Measurements from ENCODE around the gene SSX1.
A peak's percentile ranks its signal among the peaks of the same experiment; 100 is the strongest.
"Not testable (repeated sequence)": the region's sequence is repeated elsewhere in the genome, so short reads cannot be mapped to it uniquely, and the experiment has no call there.

Gene SSX1

GRCh38 chrX:48274365-48274764 is 19.2 kb downstream of the SSX1 start:
- H3K27me3 ChIP-seq (ENCODE audit: insufficient read depth, low read length); H2BK5ac ChIP-seq (ENCODE audit: low read depth, low read length, poor library complexity); H3K23ac ChIP-seq (ENCODE audit: low read length); H4K12ac ChIP-seq (ENCODE audit: low read depth, low read length); H3K27ac ChIP-seq (ENCODE audit: low read depth, low read length); H3K79me2 ChIP-seq (ENCODE audit: control insufficient read depth, insufficient read depth, low read length, poor library complexity); H3K4me2 ChIP-seq (ENCODE audit: low read length); H3K79me1 ChIP-seq (ENCODE audit: low read length); H4K8ac ChIP-seq (ENCODE audit: low read depth, low read length); H3K9ac ChIP-seq (ENCODE audit: low read length); H3K14ac ChIP-seq (ENCODE audit: low read length); H3K18ac ChIP-seq (ENCODE audit: low read length); H3K9me3 ChIP-seq (ENCODE audit: insufficient read depth, low read depth, low read length); H2AK5ac ChIP-seq (ENCODE audit: low read length); H3K4ac ChIP-seq (ENCODE audit: low read depth, low read length); H3K4me1 ChIP-seq (ENCODE audit: control insufficient read depth in 1 of 2, insufficient read depth in 2 of 2, low read length in 2 of 2); H2BK12ac ChIP-seq (ENCODE audit: low read length); DNase-seq; H2AFZ ChIP-seq (ENCODE audit: insufficient read depth, low read length, poor library complexity); H2BK120ac ChIP-seq (ENCODE audit: insufficient read depth, low read length, poor library complexity); H3K36me3 ChIP-seq (ENCODE audit: control insufficient read depth in 1 of 2, insufficient read depth in 2 of 2, low read length in 2 of 2); H4K91ac ChIP-seq (ENCODE audit: low read depth, low read length); H3K4me3 ChIP-seq (ENCODE audit: low read depth, low read length): not testable (repeated sequence)

GRCh38 chrX:48278958-48279357 is 23.8 kb downstream of the SSX1 start:
- H3K4me2 ChIP-seq (ENCODE audit: low read length), result no peak overlapping the region
- H3K4me3 ChIP-seq (ENCODE audit: low read depth, low read length), result no peak overlapping the region
- H2AK5ac ChIP-seq (ENCODE audit: low read length), result no peak overlapping the region
- no peak overlapping the region for H2BK120ac ChIP-seq (ENCODE audit: insufficient read depth, low read length, poor library complexity)
- no peaks in the 10 kb centered on the region for H3K27me3 ChIP-seq (ENCODE audit: insufficient read depth, low read length)
- no peak overlapping the region for H3K9ac ChIP-seq (ENCODE audit: low read length)
- H3K79me1 ChIP-seq (ENCODE audit: low read length), result no peaks in the 10 kb centered on the region
- H3K36me3 ChIP-seq (ENCODE audit: control insufficient read depth in 1 of 2, insufficient read depth in 2 of 2, low read length in 2 of 2), result no peaks in the 10 kb centered on the region
- no peak overlapping the region for H3K14ac ChIP-seq (ENCODE audit: low read length)
- H4K12ac ChIP-seq (ENCODE audit: low read depth, low read length), result no peak overlapping the region
- H2AFZ ChIP-seq (ENCODE audit: insufficient read depth, low read length, poor library complexity), result no peak overlapping the region
- H3K18ac ChIP-seq (ENCODE audit: low read length), result no peak overlapping the region
- H3K4me1 ChIP-seq (ENCODE audit: control insufficient read depth in 1 of 2, insufficient read depth in 2 of 2, low read length in 2 of 2), result no peaks in the 10 kb centered on the region
- H3K4ac ChIP-seq (ENCODE audit: low read depth, low read length), result no peak overlapping the region
- no peak overlapping the region for H2BK12ac ChIP-seq (ENCODE audit: low read length)
- H3K9me3 ChIP-seq (ENCODE audit: insufficient read depth, low read depth, low read length), result no peaks in the 10 kb centered on the region
- no peak overlapping the region for H4K91ac ChIP-seq (ENCODE audit: low read depth, low read length)
- no peak overlapping the region for H2BK5ac ChIP-seq (ENCODE audit: low read depth, low read length, poor library complexity)
- no peak overlapping the region for H3K27ac ChIP-seq (ENCODE audit: low read depth, low read length)
- no peaks in the 10 kb centered on the region for H3K79me2 ChIP-seq (ENCODE audit: control insufficient read depth, insufficient read depth, low read length, poor library complexity)
- WGBS (ENCODE audit: extremely low coverage, insufficient coverage, insufficient read length), result no CpG with 5 or more reads among the region's 9 CpGs
- H4K8ac ChIP-seq (ENCODE audit: low read depth, low read length), result no peak overlapping the region
- DNase-seq, result peak in 1 of 2 donors; percentile 6
- no peak overlapping the region for H3K23ac ChIP-seq (ENCODE audit: low read length)

- not testable (repeated sequence) for H3K4ac ChIP-seq (ENCODE audit: low read depth, low read length); H3K23ac ChIP-seq (ENCODE audit: low read length); H3K79me1 ChIP-seq (ENCODE audit: low read length); H3K36me3 ChIP-seq (ENCODE audit: control insufficient read depth in 1 of 2, insufficient read depth in 2 of 2, low read length in 2 of 2); DNase-seq; H3K14ac ChIP-seq (ENCODE audit: low read length); H3K4me1 ChIP-seq (ENCODE audit: control insufficient read depth in 1 of 2, insufficient read depth in 2 of 2, low read length in 2 of 2); H4K8ac ChIP-seq (ENCODE audit: low read depth, low read length); H3K79me2 ChIP-seq (ENCODE audit: control insufficient read depth, insufficient read depth, low read length, poor library complexity); H3K18ac ChIP-seq (ENCODE audit: low read length); H3K4me3 ChIP-seq (ENCODE audit: low read depth, low read length); H3K9ac ChIP-seq (ENCODE audit: low read length); H2BK120ac ChIP-seq (ENCODE audit: insufficient read depth, low read length, poor library complexity); H2BK5ac ChIP-seq (ENCODE audit: low read depth, low read length, poor library complexity); H2AFZ ChIP-seq (ENCODE audit: insufficient read depth, low read length, poor library complexity); H3K27ac ChIP-seq (ENCODE audit: low read depth, low read length); H3K9me3 ChIP-seq (ENCODE audit: insufficient read depth, low read depth, low read length); H3K4me2 ChIP-seq (ENCODE audit: low read length); H4K12ac ChIP-seq (ENCODE audit: low read depth, low read length); H2BK12ac ChIP-seq (ENCODE audit: low read length); H4K91ac ChIP-seq (ENCODE audit: low read depth, low read length); H3K27me3 ChIP-seq (ENCODE audit: insufficient read depth, low read length); H2AK5ac ChIP-seq (ENCODE audit: low read length)
- no CpG with 5 or more reads among the region's 3 CpGs for WGBS (ENCODE audit: extremely low coverage, insufficient coverage, insufficient read length)
Measured at GRCh38 chrX:48280729-48281128, 25.5 kb downstream of the SSX1 start.

- Histone ChIP-seq H3K23ac (ENCODE audit: low read length) (no peak overlapping the region), H3K27ac (ENCODE audit: low read depth, low read length) (no peak overlapping the region), H2BK5ac (ENCODE audit: low read depth, low read length, poor library complexity) (no peak overlapping the region), H3K36me3 (ENCODE audit: control insufficient read depth in 1 of 2, insufficient read depth in 2 of 2, low read length in 2 of 2) (no peaks in the 10 kb centered on the region), H3K9ac (ENCODE audit: low read length) (no peak overlapping the region), H3K14ac (ENCODE audit: low read length) (no peak overlapping the region), H3K27me3 (ENCODE audit: insufficient read depth, low read length) (no peaks in the 10 kb centered on the region), H4K91ac (ENCODE audit: low read depth, low read length) (no peak overlapping the region), H3K4me1 (ENCODE audit: control insufficient read depth in 1 of 2, insufficient read depth in 2 of 2, low read length in 2 of 2) (no peaks in the 10 kb centered on the region), H3K79me1 (ENCODE audit: low read length) (no peaks in the 10 kb centered on the region), H2BK120ac (ENCODE audit: insufficient read depth, low read length, poor library complexity) (no peak overlapping the region), H2AFZ (ENCODE audit: insufficient read depth, low read length, poor library complexity) (no peak overlapping the region), H2BK12ac (ENCODE audit: low read length) (no peak overlapping the region), H3K4me2 (ENCODE audit: low read length) (no peak overlapping the region), H4K8ac (ENCODE audit: low read depth, low read length) (no peak overlapping the region), H3K9me3 (ENCODE audit: insufficient read depth, low read depth, low read length) (no peaks in the 10 kb centered on the region), H3K79me2 (ENCODE audit: control insufficient read depth, insufficient read depth, low read length, poor library complexity) (no peaks in the 10 kb centered on the region), H3K4ac (ENCODE audit: low read depth, low read length) (no peak overlapping the region), H3K4me3 (ENCODE audit: low read depth, low read length) (no peak overlapping the region), H2AK5ac (ENCODE audit: low read length) (no peak overlapping the region), H3K18ac (ENCODE audit: low read length) (no peak overlapping the region), H4K12ac (ENCODE audit: low read depth, low read length) (no peak overlapping the region)
- no peak for DNase-seq
- no CpG with 5 or more reads among the region's 11 CpGs for whole genome bisulfite sequencing (ENCODE audit: extremely low coverage, insufficient coverage, insufficient read length)
Measured at GRCh38 chrX:48306175-48306574, 51.0 kb downstream of the SSX1 start.

- H2AK5ac ChIP-seq (ENCODE audit: low read length); H4K91ac ChIP-seq (ENCODE audit: low read depth, low read length); H2AFZ ChIP-seq (ENCODE audit: insufficient read depth, low read length, poor library complexity); H3K4me1 ChIP-seq (ENCODE audit: control insufficient read depth in 1 of 2, insufficient read depth in 2 of 2, low read length in 2 of 2); H4K8ac ChIP-seq (ENCODE audit: low read depth, low read length); H2BK5ac ChIP-seq (ENCODE audit: low read depth, low read length, poor library complexity); H3K9ac ChIP-seq (ENCODE audit: low read length); H3K79me2 ChIP-seq (ENCODE audit: control insufficient read depth, insufficient read depth, low read length, poor library complexity); H3K23ac ChIP-seq (ENCODE audit: low read length); H3K9me3 ChIP-seq (ENCODE audit: insufficient read depth, low read depth, low read length); H3K4me3 ChIP-seq (ENCODE audit: low read depth, low read length); H3K27ac ChIP-seq (ENCODE audit: low read depth, low read length); H3K36me3 ChIP-seq (ENCODE audit: control insufficient read depth in 1 of 2, insufficient read depth in 2 of 2, low read length in 2 of 2); H3K4ac ChIP-seq (ENCODE audit: low read depth, low read length); H3K18ac ChIP-seq (ENCODE audit: low read length); DNase-seq; H3K4me2 ChIP-seq (ENCODE audit: low read length); H2BK120ac ChIP-seq (ENCODE audit: insufficient read depth, low read length, poor library complexity); H3K79me1 ChIP-seq (ENCODE audit: low read length); H3K27me3 ChIP-seq (ENCODE audit: insufficient read depth, low read length); H2BK12ac ChIP-seq (ENCODE audit: low read length); H4K12ac ChIP-seq (ENCODE audit: low read depth, low read length); H3K14ac ChIP-seq (ENCODE audit: low read length): not testable (repeated sequence)
- no CpG with 5 or more reads among the region's 2 CpGs for WGBS (ENCODE audit: extremely low coverage, insufficient coverage, insufficient read length)
Measured at GRCh38 chrX:48313996-48314395, 58.8 kb downstream of the SSX1 start.

Measured in trophoblast cell (in vitro differentiated cells and primary cell).